ENCODE data around the gene CACNA1I.

CACNA1I gene

DNA sequence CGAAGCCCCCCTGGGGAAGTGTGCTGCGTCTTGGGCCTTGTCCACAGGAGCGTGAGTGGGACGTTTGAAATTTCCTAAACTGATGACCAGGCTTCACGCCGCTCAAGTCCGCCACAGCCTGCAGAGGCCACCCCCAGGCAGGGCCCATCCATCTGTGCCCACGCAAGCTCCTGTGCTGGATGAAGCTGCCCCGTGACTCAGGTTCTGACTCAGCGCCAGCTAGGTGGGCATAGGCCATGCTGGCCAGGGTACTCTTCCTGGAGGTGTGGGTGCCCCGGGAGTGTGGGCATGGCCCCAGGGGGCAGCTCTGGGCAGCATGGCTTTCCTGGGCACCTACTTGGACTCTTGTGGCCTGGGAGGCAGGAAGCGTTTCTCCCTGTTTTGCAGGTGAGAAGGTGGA lies 134.8 kb downstream of the CACNA1I start:
- in situ Hi-C loops (cut with MboI; ENCODE audit: low sequenced_read_pairs, unreplicated experiment), result no loop called here
- no peak for DNase-seq (ENCODE audit: low spot score)

GRCh38 chr22:39706376-39707140 lies 136.0 kb downstream of the CACNA1I start:
- DNase-seq (ENCODE audit: low spot score), result no peak
- TF ChIP-seq, protein P1, sequence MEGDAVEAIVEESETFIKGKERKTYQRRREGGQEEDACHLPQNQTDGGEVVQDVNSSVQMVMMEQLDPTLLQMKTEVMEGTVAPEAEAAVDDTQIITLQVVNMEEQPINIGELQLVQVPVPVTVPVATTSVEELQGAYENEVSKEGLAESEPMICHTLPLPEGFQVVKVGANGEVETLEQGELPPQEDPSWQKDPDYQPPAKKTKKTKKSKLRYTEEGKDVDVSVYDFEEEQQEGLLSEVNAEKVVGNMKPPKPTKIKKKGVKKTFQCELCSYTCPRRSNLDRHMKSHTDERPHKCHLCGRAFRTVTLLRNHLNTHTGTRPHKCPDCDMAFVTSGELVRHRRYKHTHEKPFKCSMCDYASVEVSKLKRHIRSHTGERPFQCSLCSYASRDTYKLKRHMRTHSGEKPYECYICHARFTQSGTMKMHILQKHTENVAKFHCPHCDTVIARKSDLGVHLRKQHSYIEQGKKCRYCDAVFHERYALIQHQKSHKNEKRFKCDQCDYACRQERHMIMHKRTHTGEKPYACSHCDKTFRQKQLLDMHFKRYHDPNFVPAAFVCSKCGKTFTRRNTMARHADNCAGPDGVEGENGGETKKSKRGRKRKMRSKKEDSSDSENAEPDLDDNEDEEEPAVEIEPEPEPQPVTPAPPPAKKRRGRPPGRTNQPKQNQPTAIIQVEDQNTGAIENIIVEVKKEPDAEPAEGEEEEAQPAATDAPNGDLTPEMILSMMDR (IDR thresholded peaks at IDR 0.05; ENCODE audit: borderline replicate concordance, control extremely low read depth, extremely low read depth, insufficient read depth, missing control alignments), result no peak
- in situ Hi-C loops (cut with MboI; ENCODE audit: low sequenced_read_pairs, unreplicated experiment), result no loop called here

More for the DNA sequence above, 134.8 kb downstream of the CACNA1I start:
- TF ChIP-seq, protein P1 (IDR thresholded peaks at IDR 0.05; ENCODE audit: borderline replicate concordance, control extremely low read depth, extremely low read depth, insufficient read depth, missing control alignments), result no peak

DNA sequence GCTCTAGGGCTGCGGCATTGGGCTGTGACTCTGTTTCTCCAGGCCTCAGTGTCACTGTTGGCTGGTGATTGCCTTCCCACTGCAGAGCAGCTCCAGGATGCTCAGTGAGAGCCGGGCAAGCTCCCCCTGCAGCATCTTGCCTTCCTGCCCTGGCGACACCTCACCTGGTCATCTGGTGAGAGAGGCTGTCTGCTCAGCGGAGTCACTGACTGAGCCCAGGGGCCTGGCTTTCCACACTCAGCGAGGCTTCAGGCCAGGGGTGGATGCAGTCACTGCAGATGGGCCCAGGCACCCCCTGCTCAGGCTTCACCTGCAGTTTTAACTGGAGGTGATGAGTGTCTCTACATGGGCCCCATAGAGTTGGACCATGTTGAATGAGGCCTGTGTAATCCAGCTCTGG lies 136.8 kb downstream of the CACNA1I start:
- TF ChIP-seq, protein P1 (IDR thresholded peaks at IDR 0.05; ENCODE audit: borderline replicate concordance, control extremely low read depth, extremely low read depth, insufficient read depth, missing control alignments), result no peak
- no peak for DNase-seq (ENCODE audit: low spot score)
- in situ Hi-C loops (cut with MboI; ENCODE audit: low sequenced_read_pairs, unreplicated experiment), result no loop called here

GRCh38 chr22:39707816-39708215 lies 137.3 kb downstream of the CACNA1I start:
- DNase-seq (ENCODE audit: low spot score), result no peak
- TF ChIP-seq, protein P1 (IDR thresholded peaks at IDR 0.05; ENCODE audit: borderline replicate concordance, control extremely low read depth, extremely low read depth, insufficient read depth, missing control alignments), result no peak
- in situ Hi-C loops (cut with MboI; ENCODE audit: low sequenced_read_pairs, unreplicated experiment), result no loop called here

DNA sequence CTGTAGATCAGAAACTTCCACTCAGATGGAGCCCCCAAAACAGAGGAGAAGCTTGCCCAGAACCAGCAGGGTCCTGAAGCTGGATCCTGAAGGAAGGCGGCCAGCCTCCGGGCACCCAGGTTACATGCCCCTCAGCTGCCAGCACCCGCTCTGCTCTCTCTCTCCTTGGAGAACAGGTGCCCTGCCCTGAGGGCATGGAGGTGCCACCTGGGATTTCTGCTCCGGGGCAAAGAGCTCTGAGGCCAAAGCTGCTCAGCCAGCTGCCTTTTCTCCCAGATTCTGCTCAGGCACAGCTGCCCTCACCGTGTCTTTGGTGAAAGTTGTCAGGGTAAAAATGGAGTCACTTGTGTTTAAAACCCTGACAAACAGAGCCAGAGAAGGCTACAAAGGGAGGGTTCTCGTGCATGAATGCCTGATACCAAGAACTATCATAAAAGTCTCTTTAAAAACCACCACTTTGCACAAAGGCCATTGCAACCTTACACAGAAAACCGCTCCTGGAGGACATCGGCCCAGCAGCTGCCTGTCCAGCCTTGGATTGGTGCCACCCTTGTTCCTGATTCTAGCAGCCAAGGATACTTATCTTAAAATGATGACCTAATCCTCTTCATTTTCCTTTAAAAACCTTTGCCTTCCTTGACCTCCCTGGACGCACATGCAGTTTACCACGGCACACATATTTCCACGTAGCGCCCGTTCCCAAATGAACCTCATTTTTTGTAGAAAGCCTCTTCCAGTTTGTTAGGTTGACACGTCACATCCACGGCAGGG lies 140.0 kb downstream of the CACNA1I start:
- TF ChIP-seq, protein P1 (IDR thresholded peaks at IDR 0.05; ENCODE audit: borderline replicate concordance, control extremely low read depth, extremely low read depth, insufficient read depth, missing control alignments), result no peak
- in situ Hi-C loops (cut with MboI; ENCODE audit: low sequenced_read_pairs, unreplicated experiment), result no loop called here
- no peak for DNase-seq (ENCODE audit: low spot score)

GRCh38 chr22:39712081-39712480 lies 141.5 kb downstream of the CACNA1I start:
- in situ Hi-C loops (cut with MboI; ENCODE audit: low sequenced_read_pairs, unreplicated experiment), result no loop called here
- TF ChIP-seq, protein P1 (IDR thresholded peaks at IDR 0.05; ENCODE audit: borderline replicate concordance, control extremely low read depth, extremely low read depth, insufficient read depth, missing control alignments), result no peak
- no peak for DNase-seq (ENCODE audit: low spot score)
